Measurements from ENCODE around the gene KCNE2. TPM values are rescaled to one million over a fixed set of nuclear protein-coding genes. Genes with fewer than 3 reads are reported as not detected.
"Not testable (repeated sequence)": the region's sequence is repeated elsewhere in the genome, so short reads cannot be mapped to it uniquely, and the experiment has no call there.

The KCNE2 gene
- total RNA-seq, 4 donors from 2014 or later: not detected

DNA sequence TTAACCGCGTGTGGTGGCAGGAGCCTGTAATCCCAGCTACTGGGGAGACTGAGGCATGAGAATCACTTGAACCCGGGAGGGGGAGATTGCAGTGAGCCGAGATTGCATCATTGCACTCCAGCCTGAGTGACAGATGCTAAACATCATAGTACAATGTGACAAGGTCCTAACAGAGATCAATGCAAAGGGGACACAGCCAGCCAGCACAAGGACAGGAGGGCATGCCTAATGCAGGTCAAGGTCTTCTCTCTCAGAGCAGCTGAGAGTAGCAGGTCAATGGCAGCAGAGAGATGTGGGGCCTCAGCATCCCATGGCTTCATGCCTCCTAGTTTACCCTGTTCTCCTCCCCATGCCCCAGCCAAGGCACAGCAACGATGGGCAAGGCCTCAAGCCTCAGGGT, 8.5 kb downstream of the KCNE2 start:
- no peak for DNase-seq (ENCODE audit: low spot score in 2 of 2)
- no peak overlapping the region for H3K4me3 ChIP-seq (ENCODE audit: low read depth, poor library complexity, severe bottlenecking)
- no peak for TF ChIP-seq POLR2A (IDR thresholded peaks at IDR 0.05)
- TF ChIP-seq, protein P1, sequence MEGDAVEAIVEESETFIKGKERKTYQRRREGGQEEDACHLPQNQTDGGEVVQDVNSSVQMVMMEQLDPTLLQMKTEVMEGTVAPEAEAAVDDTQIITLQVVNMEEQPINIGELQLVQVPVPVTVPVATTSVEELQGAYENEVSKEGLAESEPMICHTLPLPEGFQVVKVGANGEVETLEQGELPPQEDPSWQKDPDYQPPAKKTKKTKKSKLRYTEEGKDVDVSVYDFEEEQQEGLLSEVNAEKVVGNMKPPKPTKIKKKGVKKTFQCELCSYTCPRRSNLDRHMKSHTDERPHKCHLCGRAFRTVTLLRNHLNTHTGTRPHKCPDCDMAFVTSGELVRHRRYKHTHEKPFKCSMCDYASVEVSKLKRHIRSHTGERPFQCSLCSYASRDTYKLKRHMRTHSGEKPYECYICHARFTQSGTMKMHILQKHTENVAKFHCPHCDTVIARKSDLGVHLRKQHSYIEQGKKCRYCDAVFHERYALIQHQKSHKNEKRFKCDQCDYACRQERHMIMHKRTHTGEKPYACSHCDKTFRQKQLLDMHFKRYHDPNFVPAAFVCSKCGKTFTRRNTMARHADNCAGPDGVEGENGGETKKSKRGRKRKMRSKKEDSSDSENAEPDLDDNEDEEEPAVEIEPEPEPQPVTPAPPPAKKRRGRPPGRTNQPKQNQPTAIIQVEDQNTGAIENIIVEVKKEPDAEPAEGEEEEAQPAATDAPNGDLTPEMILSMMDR (IDR thresholded peaks at IDR 0.05): peak in 1 of 3 donors; percentile 17
- 87 to 92% methylated on average over 5 of the region's 5 CpGs for WGBS, 2 donors
- intact Hi-C loops (cut with DNase I; ENCODE audit: low total_unique reads): no loop called here

DNA sequence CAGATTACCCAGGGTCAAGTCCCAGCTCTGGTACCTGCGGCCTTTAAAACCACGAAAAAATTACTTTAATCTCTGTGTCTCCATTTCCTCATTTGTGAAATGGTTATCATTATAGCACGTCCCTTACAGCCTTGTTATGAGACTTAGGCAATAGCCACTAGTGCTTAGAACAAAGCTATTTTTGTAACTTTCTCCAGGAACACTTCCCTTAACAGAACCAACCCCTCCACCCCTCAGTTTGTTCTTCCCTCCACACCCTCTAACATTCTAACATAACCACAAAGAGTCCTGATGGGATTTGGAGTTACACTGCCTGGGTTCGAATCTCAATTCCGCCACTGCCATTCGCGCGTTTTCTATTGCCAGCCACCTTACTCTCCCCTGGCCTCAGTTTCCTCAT, 10.7 kb downstream of the KCNE2 start:
- H3K4me3 ChIP-seq (ENCODE audit: low read depth, poor library complexity, severe bottlenecking); DNase-seq (ENCODE audit: low spot score in 2 of 2); intact Hi-C loops (cut with DNase I; ENCODE audit: low total_unique reads): not testable (repeated sequence)
- WGBS, 2 donors: 80% methylated on average over 1 of the region's 8 CpGs; no CpG with 5 or more reads in 1 of the 2 donors

DNA sequence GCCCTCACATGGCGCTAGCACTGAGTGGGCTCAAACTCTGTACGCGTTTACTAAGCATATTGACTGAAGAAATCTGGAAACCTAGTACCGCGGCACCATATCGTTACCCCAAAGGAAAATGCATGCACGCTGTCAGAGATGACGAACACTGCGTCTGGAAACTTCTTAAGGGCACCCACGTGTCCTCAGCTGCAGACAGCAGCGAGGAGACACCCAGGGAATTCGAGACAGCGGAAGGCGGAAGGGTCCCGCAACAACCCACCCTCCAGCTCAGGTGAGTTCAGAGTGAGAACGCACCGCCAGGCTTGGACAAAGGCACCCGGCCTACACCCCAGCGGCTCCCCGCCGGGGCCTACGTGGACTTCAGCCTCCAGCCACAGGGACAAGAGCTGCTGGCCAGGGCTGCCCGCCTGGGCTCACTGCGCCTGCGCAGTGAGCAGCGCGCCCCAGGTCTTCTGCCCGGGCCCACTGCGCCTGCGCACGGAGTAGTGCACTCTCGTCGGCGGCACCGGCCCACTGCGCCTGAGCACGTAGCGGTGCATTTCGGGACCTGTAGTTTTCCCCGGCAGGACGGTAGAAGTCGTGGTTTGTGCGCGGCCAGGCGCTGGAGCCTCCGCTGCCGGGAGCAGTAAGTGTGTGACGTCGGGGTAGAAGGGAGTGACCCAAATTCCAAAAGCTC, 11.3 kb downstream of the KCNE2 start, which contains the start of gene SMIM11:
Gene SMIM11, plus strand, starts transcription at position 568 of the 679 bp plus-strand sequence. CDS start 3,998 bp downstream, outside the sequence.
- WGBS, 2 donors: no CpG with 5 or more reads among the region's 49 CpGs

DNA sequence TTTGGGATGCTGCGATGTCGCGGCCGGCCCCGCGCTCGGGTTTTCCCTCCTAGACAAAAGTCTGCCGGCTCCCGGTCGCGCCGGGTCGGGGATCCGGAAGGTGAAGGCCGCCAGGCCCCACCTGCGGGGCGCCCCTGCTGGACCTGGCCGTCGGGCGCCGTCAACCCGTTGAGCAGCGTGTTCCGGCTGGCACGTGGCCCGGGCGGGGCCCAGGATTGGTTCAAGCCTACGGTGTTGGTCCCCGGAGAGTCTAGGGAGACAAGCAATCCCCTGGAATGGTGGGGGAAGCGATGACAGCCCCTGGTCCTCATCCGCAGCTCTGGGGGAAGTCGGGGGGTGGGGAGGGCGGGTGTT, 11.8 kb downstream of the KCNE2 start:
- DNase-seq (ENCODE audit: low spot score in 2 of 2); H3K4me3 ChIP-seq (ENCODE audit: low read depth, poor library complexity, severe bottlenecking); intact Hi-C loops (cut with DNase I; ENCODE audit: low total_unique reads): not testable (repeated sequence)
- WGBS, 2 donors: no CpG with 5 or more reads among the region's 33 CpGs

More for the DNA sequence above, 11.3 kb downstream of the KCNE2 start, which contains the start of gene SMIM11:
- H3K4me3 ChIP-seq (ENCODE audit: low read depth, poor library complexity, severe bottlenecking); intact Hi-C loops (cut with DNase I; ENCODE audit: low total_unique reads); DNase-seq (ENCODE audit: low spot score in 2 of 2): not testable (repeated sequence)

DNA sequence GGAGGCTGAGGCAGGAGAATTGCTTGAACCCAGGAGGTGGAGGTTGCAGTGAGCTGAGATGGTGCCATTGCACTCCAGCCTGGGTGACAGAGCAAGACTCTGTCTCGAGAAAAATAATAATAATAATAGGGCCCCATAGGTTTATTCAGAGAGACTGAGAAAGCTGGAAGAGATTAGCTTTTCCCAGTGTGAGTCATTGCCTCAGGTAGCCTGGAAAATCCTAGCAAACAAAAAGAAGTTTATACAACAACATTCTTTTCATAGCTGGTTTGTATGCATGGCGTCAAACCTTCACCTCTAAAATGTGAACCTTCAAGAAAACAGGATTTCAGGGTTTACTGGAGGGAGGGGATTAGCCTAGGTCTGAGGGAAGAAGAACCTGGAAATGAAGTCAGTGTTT, 19.3 kb downstream of the KCNE2 start:
- intact Hi-C loops (cut with DNase I; ENCODE audit: low total_unique reads); H3K4me3 ChIP-seq (ENCODE audit: low read depth, poor library complexity, severe bottlenecking); DNase-seq (ENCODE audit: low spot score in 2 of 2): not testable (repeated sequence)
- no CpG with 5 or more reads among the region's 2 CpGs for WGBS, 2 donors

DNA sequence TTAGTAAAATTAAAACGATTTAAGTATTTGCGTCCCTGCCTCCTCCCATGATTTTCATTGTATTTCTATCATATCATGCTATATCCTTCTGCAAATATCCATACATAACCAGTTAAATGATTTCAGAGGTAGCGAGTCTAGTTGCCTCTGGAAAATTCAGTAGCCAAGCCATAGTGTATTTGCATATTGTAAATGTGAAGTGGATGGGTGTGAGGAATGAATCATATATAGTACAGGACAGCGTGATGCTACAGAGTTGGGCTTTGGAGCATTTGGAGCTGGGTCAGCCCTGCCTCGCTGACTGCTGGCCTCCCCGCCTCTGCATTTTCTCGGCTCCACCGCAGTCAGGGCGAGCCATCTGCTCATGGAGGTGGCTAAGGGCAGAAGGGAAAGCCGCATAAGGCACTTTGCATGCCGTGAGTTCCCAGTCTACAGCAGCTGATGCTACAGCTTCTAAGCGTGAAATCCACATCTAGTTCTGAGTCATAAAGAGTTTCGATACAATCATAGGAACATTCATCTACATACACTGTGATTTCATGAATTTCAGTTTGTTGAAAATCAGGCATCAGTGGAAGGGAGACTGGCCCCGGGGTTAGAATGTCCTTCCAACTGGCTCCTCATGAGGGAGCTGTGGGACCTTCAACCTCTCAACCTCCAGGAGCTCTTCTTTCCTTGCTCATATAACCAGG, 20.1 kb downstream of the KCNE2 start:
- no CpG with 5 or more reads among the region's 14 CpGs for WGBS, 2 donors
- DNase-seq (ENCODE audit: low spot score in 2 of 2); intact Hi-C loops (cut with DNase I; ENCODE audit: low total_unique reads); H3K4me3 ChIP-seq (ENCODE audit: low read depth, poor library complexity, severe bottlenecking): not testable (repeated sequence)

DNA sequence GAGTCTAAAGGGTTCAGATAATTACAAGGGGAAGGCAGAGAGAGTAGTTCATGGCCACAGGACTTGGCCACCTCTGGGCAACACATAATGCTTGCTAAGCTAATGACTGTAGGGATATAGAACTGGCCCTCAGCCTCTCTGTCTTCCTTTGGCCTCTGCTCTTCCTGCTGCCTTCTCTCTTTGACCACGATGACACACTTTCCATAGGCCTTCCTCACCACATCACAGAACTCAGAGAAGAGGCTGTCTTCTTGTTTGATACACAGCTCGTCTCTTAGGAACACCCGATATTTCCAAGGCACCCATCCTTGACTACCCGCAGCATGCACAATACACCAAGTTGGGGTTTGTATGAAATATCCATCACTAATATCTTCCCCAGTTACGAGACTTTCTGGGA, 36.7 kb downstream of the KCNE2 start:
- DNase-seq (ENCODE audit: low spot score in 2 of 2); H3K4me3 ChIP-seq (ENCODE audit: low read depth, poor library complexity, severe bottlenecking); intact Hi-C loops (cut with DNase I; ENCODE audit: low total_unique reads): not testable (repeated sequence)
- WGBS, 2 donors: no CpG with 5 or more reads among the region's 5 CpGs

DNA sequence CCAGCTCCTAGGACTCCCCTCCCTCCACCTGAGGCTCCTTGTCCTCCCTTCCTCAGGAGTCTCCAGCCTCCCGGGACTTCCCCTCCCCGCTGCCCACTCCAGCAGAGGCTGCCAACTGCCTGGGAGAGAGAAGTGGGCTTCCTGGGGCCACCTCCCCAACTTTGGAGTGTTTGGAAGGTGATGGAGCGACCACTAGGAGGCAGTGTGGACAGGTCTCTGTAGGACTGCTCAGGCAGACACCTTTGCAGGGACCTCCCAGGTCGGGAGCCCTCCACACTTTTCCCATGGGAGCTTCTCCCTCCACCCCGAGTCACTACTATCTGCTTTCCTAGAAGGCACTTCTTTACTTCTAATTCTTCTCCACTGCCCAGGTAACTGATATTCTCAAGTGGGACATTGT, 40.9 kb downstream of the KCNE2 start:
- H3K4me3 ChIP-seq (ENCODE audit: low read depth, poor library complexity, severe bottlenecking); DNase-seq (ENCODE audit: low spot score in 2 of 2); intact Hi-C loops (cut with DNase I; ENCODE audit: low total_unique reads): not testable (repeated sequence)
- no CpG with 5 or more reads among the region's 5 CpGs for WGBS, 2 donors

DNA sequence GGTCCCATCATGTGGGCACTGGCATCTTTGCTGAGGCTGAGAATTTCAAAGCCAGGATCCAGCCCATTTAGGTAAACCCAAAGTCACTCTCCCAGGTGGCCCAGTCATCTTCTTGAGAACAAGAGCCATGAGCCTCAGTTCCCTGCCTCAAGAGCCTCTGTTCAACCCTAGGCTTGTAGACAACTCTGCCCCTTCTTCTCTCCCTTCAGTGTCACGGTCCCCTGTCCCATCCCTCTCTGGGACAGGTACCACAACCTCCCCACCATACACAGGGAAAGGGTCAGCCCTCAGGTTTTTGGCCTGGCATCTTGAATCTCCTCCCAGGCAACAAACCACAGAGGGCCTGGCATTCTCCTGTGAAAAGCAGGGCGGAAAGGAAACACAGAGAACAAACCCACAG, 41.9 kb downstream of the KCNE2 start:
- DNase-seq (ENCODE audit: low spot score in 2 of 2); intact Hi-C loops (cut with DNase I; ENCODE audit: low total_unique reads); H3K4me3 ChIP-seq (ENCODE audit: low read depth, poor library complexity, severe bottlenecking): not testable (repeated sequence)
- WGBS, 2 donors: no CpG with 5 or more reads among the region's 2 CpGs

DNA sequence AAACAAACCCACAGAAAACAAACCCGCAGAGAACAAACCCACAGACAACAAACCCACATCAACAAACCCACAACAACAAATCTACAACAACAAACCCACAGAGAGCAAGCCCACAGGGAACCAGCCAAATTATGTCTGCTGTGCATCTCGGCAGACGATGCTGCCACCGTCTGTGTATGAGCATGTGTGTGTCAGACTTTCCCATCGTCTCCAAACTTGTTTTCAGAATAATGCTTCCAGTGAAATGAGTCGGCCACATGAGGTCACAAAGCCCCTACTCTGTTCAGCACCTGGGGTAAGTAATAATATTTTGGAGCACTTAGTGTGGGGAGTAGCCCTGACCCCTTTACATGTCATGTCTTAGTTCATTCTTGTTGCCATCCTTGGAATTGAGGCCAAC, 42.3 kb downstream of the KCNE2 start:
- no CpG with 5 or more reads among the region's 6 CpGs for WGBS, 2 donors
- intact Hi-C loops (cut with DNase I; ENCODE audit: low total_unique reads); H3K4me3 ChIP-seq (ENCODE audit: low read depth, poor library complexity, severe bottlenecking); DNase-seq (ENCODE audit: low spot score in 2 of 2): not testable (repeated sequence)

DNA sequence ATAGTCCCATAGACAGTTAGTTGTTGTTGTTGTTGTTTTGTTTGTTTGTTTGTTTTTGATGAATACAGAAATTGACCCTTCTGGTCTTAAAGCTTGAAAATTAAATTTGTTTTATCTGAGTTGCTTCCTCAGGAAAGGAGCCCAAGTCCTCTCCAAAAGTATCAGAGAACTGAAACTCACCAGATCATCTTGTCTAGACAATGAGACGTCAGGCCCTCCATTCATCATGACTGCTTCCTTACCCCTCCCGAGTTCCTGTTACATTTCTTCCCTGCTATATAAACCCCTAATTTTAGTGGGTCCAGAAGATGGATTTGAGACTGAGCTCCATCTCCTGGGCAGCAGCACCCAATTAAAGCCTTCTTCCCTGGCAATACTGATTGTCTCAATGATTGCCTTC, 42.9 kb downstream of the KCNE2 start:
- no CpG with 5 or more reads among the region's 2 CpGs for WGBS, 2 donors
- DNase-seq (ENCODE audit: low spot score in 2 of 2); intact Hi-C loops (cut with DNase I; ENCODE audit: low total_unique reads); H3K4me3 ChIP-seq (ENCODE audit: low read depth, poor library complexity, severe bottlenecking): not testable (repeated sequence)

DNA sequence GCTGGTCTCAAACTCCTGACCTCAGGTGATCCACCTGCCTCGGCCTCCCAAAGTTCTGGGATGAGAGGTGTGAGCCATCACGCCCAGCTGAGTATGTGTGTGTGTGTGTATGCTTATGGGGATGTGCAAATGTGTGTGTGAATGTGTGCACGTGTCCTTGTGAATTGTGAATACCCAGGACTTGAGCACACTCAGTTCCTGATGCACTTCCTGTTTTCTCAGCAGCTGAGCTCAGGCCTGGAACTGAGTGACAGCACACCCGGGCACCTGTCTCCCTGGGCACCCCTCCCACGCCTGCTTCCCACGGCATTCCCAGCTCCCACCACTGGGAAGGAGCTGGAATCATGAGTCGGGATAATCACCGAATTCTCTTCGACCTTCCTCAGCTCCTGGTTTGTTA, 43.5 kb downstream of the KCNE2 start:
- DNase-seq (ENCODE audit: low spot score in 2 of 2); H3K4me3 ChIP-seq (ENCODE audit: low read depth, poor library complexity, severe bottlenecking); intact Hi-C loops (cut with DNase I; ENCODE audit: low total_unique reads): not testable (repeated sequence)
- WGBS, 2 donors: no CpG with 5 or more reads among the region's 9 CpGs

DNA sequence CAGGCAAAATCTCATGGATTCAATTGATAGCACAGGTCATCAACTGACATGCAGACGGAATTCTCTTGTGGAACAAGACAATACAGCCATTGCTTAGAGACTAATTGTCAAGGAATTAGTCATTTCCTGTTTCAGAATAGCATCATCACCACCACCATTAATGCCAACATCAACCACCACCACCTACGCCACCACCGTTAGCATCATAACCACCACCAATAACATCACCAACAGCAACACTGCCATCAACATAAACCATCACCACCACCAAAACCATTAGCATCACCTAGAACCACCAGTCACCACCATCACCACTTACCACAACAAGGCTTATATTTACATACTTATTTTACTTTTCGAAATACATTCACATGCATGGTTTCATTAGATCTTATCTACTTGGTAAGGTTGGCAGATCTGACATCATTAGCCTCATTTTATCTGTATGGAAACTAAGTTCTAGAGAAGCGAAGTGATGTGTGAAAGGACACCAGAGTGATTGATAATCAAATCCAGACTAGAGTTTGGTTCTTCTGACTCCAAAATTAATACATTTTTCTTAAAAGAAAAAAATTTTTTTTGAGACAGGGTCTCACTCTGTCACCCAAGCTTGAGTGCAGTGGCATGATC, 53.8 kb downstream of the KCNE2 start:
- H3K4me3 ChIP-seq (ENCODE audit: low read depth, poor library complexity, severe bottlenecking); intact Hi-C loops (cut with DNase I; ENCODE audit: low total_unique reads); DNase-seq (ENCODE audit: low spot score in 2 of 2): not testable (repeated sequence)
- WGBS, 2 donors: no CpG with 5 or more reads among the region's 5 CpGs

All from lower leg skin (tissue), 4 donors.